Medulla oblongata (tissue), 1 donor: ENCODE data around the gene RYR3.

Experiments used
- DNase-seq: peaks from one replicate; pipeline ENCODE4 v3.0.0-alpha.2; 2015; ENCODE audit errors: extremely low spot score

Gene RYR3

GRCh38 chr15:33382491-33382890, 71.7 kb downstream of the RYR3 start:
- DNase-seq = no peak

GRCh38 chr15:33384307-33384706, 73.5 kb downstream of the RYR3 start:
- DNase-seq = no peak

- DNase-seq = no peak
Measured at GRCh38 chr15:33392453-33392852, 81.7 kb downstream of the RYR3 start.

DNA sequence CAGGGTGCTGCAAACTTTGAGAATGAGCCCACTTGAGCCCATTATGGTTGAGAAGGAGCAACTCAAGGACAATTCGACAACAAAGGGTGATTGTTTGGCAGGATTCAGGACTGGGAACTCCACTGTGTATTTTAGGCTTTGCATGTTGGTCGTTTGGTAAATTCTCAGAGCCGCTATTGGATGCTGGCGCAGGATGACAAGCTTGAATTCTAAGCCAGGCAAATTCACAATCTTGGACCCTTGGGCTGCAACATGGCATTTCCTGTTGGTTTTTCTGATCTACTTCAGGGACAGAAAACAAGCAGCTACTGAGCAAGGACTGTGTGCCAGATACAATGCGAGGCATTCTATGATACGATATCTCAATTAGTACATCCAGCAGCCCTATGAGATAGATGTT, 82.8 kb downstream of the RYR3 start:
- no peak for DNase-seq

GRCh38 chr15:33395321-33395720, 84.6 kb downstream of the RYR3 start:
- no peak for DNase-seq

DNA sequence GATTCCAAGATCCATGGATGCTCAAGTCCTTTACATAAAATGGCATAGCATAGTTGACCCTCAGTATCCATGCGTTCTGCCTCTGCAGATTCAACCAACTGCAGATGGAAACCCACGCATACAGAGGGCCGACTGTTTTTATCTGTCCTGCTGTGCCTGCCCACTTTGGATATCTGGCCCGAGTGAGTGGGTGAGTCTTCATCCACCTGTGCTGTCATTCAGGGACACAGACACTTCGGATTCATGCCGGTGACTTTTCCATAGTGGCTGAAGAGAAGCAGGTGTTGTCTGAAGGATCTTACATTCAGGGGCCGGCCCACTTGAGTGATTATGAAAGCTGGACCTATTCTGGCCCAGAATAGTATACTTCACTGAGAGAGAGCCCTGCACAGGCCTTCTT, 85.1 kb downstream of the RYR3 start:
- DNase-seq = no peak

- DNase-seq = no peak
Measured at GRCh38 chr15:33396475-33396874, 85.7 kb downstream of the RYR3 start.

DNA sequence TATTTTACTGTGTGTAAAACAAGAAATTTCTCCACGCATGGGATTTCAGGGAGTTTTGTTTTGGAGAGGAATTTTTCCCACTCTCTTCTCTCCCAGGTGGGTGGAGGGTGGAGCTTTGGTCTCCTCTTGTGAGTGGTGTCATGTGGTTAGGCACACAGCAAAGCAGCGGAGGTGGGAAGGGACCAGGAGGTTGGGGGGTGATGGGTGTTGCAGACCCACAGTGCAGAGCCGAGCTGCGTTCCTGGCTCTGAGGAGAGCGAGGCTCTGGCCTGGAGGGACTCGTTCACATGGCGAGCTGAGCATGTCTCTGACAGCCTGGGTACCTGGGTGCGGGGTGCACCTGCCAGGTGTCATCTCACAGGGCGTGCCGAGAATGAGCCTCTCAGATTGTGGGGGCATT, 87.8 kb downstream of the RYR3 start:
- DNase-seq = no peak

DNA sequence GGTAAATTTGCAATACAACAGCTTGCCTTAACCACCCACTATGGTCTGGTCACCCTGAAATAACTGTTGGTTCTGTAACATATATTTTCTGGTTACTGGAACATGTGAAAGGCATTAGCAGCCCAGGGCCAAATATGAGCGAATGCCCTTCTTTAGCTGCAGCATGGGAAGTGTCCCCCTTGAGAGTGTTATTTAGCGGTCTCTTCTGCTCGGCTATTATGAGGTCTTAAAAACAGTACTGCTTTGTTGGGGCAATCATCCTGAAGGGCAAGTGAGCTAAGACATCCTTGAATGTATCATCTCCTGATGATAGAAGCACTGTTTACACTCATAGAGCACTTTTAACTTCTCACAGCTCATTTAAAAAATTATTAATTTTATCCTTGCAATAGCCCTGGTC, 90.2 kb downstream of the RYR3 start:
- no peak for DNase-seq

- DNase-seq = no peak
Measured at GRCh38 chr15:33402600-33402999, 91.8 kb downstream of the RYR3 start.

DNA sequence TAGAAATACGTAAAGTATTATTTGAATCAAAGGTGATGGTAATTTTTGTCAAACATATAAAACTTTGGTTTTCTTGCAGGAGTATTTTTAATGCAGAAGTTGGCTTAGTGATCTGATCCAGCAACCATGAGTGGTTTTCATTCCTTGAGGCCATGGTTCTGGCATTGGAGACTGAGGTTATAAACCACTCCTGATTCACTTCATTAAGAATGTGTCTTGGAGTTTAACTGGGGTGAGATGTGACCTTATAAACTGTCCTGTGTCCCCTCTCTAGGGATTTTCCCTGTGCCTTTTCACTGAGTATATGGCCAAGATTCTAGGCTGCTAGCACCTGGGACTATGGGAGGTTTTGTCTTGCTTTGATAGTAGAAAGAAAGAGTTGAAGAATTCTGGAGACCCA, 94.3 kb downstream of the RYR3 start:
- DNase-seq = no peak

DNA sequence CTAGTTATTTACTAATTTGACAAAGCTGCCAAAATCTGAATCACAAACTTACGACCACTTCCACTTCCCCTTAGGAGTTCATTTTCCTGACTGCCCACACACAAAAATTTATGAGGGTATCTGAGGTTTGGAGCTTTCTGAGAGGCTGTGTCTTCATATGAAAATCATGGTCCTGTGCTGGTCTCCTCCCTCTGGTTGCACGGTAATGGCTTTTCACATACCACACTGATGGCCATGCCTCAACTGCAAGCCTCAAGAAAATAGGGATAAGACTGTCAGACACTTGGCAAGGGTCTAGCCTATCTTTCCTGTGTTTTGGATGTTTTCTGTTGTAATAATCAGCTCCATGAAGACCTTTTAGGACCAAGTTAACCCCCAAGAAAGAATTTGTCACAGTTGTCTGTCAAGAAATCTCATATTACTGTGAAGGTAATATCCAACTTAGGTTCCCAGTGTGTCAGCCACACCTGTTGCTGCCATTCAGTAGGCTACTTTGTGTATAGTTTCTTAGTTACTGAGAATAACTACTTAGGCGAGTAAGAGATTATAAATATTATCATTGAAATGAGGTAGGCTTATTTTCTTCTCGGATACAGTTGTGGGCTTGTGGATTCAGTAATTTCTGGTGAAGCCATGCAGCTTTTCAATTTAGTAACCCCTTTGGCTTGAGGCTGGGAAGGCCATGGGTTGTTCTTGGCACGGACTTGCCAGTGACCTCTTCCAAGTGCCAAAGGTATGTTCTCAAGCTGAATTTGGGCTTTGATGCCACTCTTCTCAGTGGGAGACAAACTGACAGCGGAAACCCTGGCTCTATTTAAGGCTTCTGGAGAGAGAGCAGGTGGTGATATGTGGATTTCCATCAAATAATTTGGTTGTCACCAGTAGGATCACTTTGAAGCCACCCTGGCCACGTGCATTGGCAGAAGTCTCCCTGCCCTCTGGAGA, 101.1 kb downstream of the RYR3 start:
- no peak for DNase-seq

DNA sequence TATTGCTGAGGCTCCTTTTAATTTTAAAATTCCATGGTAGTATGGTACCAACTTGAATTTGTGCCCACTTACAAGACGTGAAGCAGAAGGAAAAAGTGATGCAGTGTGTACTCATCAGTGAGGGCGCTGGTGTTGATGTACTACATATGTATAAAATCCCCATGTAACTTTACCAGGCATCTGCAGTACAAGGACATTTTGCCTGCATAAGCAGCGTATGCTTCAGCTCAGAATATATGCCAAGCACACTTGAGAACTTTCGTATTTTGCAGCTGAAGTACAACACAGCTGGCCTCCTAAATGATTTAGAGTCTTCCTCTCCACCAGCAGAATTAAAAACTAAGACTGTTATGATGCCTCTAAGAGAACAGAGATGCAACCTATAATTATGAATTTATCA, 108.9 kb downstream of the RYR3 start:
- no peak for DNase-seq

- no peak for DNase-seq
Measured at GRCh38 chr15:33424025-33424424, 113.3 kb downstream of the RYR3 start.

GRCh38 chr15:33425142-33425541, 114.4 kb downstream of the RYR3 start:
- peak; percentile 33 for DNase-seq

GRCh38 chr15:33430577-33430976, 119.8 kb downstream of the RYR3 start:
- no peak for DNase-seq

- no peak for DNase-seq
Measured at GRCh38 chr15:33433821-33434220, 123.1 kb downstream of the RYR3 start.

DNA sequence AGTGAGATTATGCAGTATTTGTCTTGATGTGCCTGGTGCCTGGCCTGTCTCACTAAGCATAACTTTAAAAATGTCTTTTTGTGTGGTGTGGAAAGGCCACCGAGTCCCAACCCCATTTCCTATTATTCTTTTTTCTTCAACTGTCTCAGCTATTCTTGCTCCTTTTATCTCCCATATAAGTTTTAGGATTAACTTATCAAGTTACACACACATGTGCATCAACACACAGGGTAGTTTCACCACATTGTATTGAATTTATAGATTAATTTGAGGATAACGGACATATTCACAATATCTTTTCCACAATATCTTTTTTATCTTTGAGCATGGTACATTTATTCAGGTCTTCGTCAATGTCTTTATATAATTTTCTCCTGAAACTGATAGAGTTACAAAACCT, 127.6 kb downstream of the RYR3 start:
- DNase-seq = no peak

DNA sequence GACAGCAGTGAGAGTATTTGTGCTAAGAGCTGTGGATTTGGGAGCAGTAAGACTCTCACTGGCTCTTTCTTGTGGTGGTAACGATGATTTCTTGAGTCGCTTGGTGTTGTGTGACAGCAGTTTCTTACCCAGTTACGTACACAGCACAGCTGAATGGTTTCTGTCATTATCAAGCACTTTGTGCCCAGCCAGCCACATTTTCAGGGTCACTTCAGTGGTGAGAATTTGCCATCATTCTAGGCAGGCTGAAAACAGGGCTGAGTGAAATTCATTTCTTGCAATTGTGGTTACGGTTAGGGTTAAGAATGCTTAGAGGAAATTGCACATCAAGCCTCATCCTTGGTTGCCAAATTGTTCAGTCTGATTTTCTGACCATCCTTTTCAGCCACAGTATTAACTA, 130.1 kb downstream of the RYR3 start:
- no peak for DNase-seq

GRCh38 chr15:33442449-33442848, 131.7 kb downstream of the RYR3 start:
- no peak for DNase-seq

- DNase-seq = no peak
Measured at GRCh38 chr15:33443708-33444107, 132.9 kb downstream of the RYR3 start.

- DNase-seq = no peak
Measured at GRCh38 chr15:33445984-33446383, 135.2 kb downstream of the RYR3 start.

DNA sequence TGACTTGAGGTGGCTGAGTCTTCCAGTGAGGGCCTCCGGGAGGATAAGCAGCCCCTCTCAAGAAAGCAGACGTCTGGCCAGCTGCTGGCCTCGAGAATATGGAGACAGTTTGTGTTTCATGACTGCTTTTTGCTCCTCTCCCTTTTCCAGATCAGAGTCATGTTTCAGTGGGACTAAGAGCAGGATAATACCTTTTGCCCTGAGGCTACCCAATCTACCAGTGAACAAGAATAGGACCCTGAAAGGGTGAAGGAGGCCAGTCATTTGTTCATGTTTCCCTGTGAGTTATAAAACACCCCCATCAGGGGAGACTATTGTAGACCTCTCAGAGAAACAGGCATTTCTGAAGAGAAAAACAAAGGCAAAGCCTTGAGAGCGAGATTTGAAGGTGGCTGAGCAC, 137.4 kb downstream of the RYR3 start:
- no peak for DNase-seq
